ENCODE data around the gene ECI1.

DNA sequence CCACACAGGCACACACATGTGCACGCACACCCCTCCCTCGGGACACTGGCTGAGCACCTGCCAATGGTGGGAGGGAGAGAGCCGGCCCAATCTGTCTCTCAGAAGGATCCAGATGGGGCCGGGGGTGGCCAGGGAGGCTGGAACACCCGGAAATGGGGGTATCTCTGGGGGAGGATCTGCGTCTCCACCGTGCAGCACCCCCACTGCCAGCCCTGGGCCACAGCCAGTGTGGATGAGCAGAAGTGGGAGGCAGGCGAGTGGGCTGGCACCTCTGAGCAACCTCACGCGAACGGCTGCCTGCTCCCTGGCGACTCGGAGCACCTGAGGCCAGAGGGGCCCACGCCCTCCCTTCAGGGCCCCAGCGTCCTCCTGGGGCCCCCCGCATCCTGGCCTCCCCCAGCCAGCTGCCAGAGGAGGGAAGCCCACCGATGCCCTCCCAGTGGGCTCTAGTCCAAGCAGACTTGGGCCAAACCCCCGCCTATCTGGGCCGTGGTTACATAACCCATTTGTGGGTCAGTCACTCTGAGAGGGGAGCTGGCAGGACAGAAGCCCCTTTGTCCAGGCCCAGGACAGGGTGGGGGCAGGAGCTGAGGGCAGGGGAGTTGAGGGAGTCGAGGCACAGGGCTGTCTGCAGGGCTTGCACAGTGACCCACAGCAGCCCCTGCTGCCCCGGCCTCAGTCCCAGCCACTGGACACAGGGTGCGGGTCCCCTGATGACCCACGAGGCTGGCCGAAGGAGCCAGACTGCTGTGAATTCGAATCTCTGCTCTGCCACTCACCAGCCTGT, 60.5 kb downstream of the ECI1 start:
- no peak for TF ChIP-seq EZH2 (IDR thresholded peaks at IDR 0.05; ENCODE audit: borderline replicate concordance, low read length)
- TF ChIP-seq, protein P1, sequence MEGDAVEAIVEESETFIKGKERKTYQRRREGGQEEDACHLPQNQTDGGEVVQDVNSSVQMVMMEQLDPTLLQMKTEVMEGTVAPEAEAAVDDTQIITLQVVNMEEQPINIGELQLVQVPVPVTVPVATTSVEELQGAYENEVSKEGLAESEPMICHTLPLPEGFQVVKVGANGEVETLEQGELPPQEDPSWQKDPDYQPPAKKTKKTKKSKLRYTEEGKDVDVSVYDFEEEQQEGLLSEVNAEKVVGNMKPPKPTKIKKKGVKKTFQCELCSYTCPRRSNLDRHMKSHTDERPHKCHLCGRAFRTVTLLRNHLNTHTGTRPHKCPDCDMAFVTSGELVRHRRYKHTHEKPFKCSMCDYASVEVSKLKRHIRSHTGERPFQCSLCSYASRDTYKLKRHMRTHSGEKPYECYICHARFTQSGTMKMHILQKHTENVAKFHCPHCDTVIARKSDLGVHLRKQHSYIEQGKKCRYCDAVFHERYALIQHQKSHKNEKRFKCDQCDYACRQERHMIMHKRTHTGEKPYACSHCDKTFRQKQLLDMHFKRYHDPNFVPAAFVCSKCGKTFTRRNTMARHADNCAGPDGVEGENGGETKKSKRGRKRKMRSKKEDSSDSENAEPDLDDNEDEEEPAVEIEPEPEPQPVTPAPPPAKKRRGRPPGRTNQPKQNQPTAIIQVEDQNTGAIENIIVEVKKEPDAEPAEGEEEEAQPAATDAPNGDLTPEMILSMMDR (conservative IDR thresholded peaks at IDR 0.05 in 1 of 2, IDR thresholded peaks at IDR 0.05 in 1 of 2; ENCODE audit: extremely low read depth in 1 of 2, insufficient read depth in 1 of 2, low read depth in 1 of 2, low read length in 2 of 2): no peak
